ENCODE data around the gene FCMR.

DNA sequence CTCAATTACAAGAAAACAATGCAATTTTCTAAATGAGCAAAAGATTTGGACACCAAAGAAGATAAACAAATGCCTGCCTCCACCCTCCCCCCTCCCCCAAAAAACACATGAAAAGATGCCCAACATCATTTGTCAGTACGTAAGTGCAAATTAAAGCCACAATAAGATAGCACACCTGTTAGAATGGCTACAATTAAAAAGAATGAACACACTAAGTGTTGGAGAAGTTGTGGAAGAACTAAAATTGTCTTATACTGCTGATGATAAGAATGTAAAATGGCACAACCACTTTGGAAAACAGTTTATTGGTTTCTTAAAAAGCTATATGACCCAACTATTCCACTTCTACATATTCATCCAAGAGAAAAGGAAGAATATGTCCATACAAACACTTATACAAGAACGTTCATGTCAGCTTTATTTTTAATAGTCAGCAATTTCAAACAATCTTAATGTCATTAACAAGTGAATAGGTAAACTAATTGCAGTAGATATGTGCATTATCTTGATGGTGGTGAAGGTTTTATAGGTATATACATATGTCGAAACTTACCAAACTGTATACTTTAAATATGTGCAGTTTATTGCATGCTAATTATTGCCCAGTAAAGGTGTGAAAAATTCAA, 45.9 kb downstream of the FCMR start:
- TF ChIP-seq EZH2 (IDR thresholded peaks at IDR 0.05; ENCODE audit: borderline replicate concordance, control insufficient read depth, low read depth, low read length) (no peak), POLR2A (IDR thresholded peaks at IDR 0.05; ENCODE audit: low read depth, low read length) (no peak), CEBPB (IDR thresholded peaks at IDR 0.05; ENCODE audit: borderline replicate concordance in 1 of 2, low read depth in 2 of 2, low read length in 2 of 2) (no peak), HDGF (IDR thresholded peaks at IDR 0.05) (no peak), JUND (IDR thresholded peaks at IDR 0.05; ENCODE audit: low read depth, low read length) (no peak)

All from GM12878 (cell line).